Activated CD8-positive, alpha-beta T cell treated with anti-CD3 and anti-CD28 coated beads, Interleukin-2, amount 10 ng/mL, durations not matched to agents 7 days and 5 days (primary cell): ENCODE results near the gene TRIM9. TPM values are rescaled to one million over a fixed set of nuclear protein-coding genes. Genes with fewer than 3 reads are reported as not detected.

Experiments used
- ATAC-seq: fragments of 150-1000 bp; cut with Tn5 transposase; one replicate; pipeline ENCODE4 v1.10.0; 2021; ENCODE audit warnings: moderate library complexity
- CTCF ChIA-PET: fragments of 350-600 bp; sonication (Branson Sonifier 250); formaldehyde crosslinking; loops from one replicate; lab custom pipeline; 2021; ENCODE audit warnings: antibody characterized with exemption; lab: Charles Lee
- POLR2A ChIA-PET: fragments of 350-600 bp; sonication (Branson Sonifier 250); formaldehyde crosslinking; loops from one replicate; lab custom pipeline; 2021; ENCODE audit warnings: antibody characterized with exemption; lab: Charles Lee
- DNase-seq: peaks from one replicate; pipeline ENCODE4 v3.0.0-alpha.2; 2020
- H3K27ac Mint-ChIP-seq: one replicate; pipeline ENCODE4 v1.8.0; 2021; ENCODE audit warnings: mild to moderate bottlenecking, mixed read lengths
- H3K27me3 Mint-ChIP-seq: one replicate; pipeline ENCODE4 v1.8.0; 2021; ENCODE audit warnings: low read depth, mixed read lengths
- H3K36me3 Mint-ChIP-seq: one replicate; pipeline ENCODE4 v1.8.0; 2021; ENCODE audit warnings: low read depth, mixed read lengths
- H3K4me1 Mint-ChIP-seq: one replicate; pipeline ENCODE4 v1.8.0; 2021; ENCODE audit warnings: low read depth, mixed read lengths
- H3K4me3 Mint-ChIP-seq: one replicate; pipeline ENCODE4 v1.8.0; 2021; ENCODE audit warnings: mild to moderate bottlenecking, mixed read lengths
- H3K9me3 Mint-ChIP-seq: one replicate; pipeline ENCODE4 v1.8.0; 2022; ENCODE audit warnings: mixed read lengths; ENCODE audit not compliant: insufficient read depth
- total RNA-seq, 2 experiments: library from RNA; stranded (reverse); gene quantifications; one replicate each; pipeline ENCODE4 v1.2.3, GENCODE V29; 2021

The TRIM9 gene
- total RNA-seq, 2 experiments from 2014 or later: 0.63 to 0.73 TPM

DNA sequence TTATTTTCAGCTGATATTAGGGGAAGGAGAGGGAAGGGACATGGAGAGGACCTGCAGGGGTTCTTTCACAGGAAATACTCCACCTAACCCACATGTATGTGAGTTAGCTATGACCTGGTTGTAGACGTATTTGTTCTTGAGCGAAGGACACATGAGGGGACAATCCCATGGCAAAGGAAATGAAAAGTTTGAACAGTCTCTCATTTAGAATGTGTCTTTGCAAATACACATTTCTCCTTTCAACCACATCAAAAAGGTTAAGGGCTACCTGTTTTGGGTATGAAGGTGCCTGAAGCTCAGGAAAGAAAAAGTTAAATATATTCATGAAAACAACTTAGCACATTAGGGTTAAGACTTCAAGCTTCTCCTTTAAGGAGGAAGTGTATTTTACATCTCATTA, 158.0 kb downstream of the TRIM9 start:
- ChIA-PET CTCF (no interaction called here), POLR2A (no interaction called here)
- Mint-ChIP-seq H3K36me3 (no peaks in the 10 kb centered on the region), H3K27me3 (peaks cover 18% of the 10 kb centered on the region), H3K4me3 (no peak overlapping the region), H3K27ac (no peak overlapping the region), H3K4me1 (peaks cover 4% of the 10 kb centered on the region), H3K9me3 (no peaks in the 10 kb centered on the region)
- ATAC-seq (no peak), DNase-seq (no peak)

DNA sequence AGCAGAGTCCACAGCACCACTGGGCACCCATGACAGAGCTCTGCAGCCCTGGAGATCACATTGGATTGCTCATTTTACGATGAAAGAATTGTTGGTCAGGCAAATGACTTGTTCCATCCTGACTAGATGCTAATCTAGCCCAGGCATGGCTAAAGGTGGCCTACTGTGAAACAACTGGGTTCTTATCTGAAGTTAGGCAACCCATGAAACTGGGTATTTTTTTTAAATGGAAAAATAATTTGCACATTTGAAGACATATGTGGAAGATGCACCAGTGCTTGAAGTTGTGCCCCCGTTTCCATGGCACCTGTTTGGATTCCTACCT, 158.9 kb downstream of the TRIM9 start:
- no peak overlapping the region for H3K4me3 Mint-ChIP-seq
- no peaks in the 10 kb centered on the region for H3K9me3 Mint-ChIP-seq
- peaks cover 4% of the 10 kb centered on the region for H3K4me1 Mint-ChIP-seq
- POLR2A ChIA-PET: no interaction called here
- H3K27ac Mint-ChIP-seq: no peak overlapping the region
- no peak for DNase-seq
- H3K36me3 Mint-ChIP-seq: no peaks in the 10 kb centered on the region
- CTCF ChIA-PET: no interaction called here
- ATAC-seq: no peak
- peaks cover 15% of the 10 kb centered on the region for H3K27me3 Mint-ChIP-seq

GRCh38 chr14:50935126-50936015, 159.5 kb downstream of the TRIM9 start:
- no peak overlapping the region for H3K27ac Mint-ChIP-seq
- H3K4me1 Mint-ChIP-seq: peaks cover 4% of the 10 kb centered on the region
- no peaks in the 10 kb centered on the region for H3K36me3 Mint-ChIP-seq
- H3K9me3 Mint-ChIP-seq: no peaks in the 10 kb centered on the region
- ChIA-PET CTCF (no interaction called here), POLR2A (no interaction called here)
- DNase-seq (no peak), ATAC-seq (no peak)
- no peak overlapping the region for H3K4me3 Mint-ChIP-seq
- H3K27me3 Mint-ChIP-seq: peaks cover 12% of the 10 kb centered on the region

DNA sequence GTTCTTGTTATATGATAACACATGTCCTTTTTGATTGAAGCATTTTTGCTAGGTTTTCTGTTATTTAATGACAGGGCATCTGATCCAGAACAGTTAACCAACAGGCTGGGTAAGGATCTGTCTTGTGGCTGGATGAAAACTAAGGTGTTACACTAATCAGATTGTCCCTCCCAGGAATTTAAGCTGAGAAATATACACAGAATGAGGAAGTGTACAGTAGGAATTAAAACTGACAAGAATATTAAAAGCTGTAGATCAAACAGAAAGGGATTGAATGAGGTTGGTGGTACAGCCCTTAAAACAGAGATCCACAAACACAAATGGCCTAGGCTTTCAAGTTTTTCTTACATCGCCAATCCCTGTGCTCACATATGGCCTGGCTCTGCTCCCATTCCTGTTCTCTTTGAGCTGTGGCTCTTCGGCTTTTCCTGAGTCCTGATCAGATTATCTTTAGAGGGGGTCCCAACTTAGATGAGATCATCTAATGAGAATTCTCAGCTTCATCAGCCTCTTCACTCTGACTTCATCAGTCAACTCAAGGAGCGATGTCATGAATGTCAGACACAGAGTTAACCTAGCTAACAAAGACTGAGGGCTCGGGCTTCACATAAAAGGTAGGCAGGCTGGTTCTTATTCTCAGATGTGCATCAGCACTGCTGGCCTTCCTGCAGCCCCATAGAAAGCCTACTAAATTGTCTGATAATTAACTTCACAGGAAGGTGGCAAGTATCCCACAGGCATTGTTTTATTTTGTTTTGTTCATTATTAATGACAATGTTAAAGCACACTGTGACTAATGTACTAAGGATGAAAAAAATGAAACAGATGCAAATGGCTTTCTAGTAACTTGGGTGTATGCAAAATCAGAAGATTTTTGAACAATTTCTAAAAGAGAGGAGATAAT, 162.1 kb downstream of the TRIM9 start:
- Mint-ChIP-seq H3K27ac (no peak overlapping the region), H3K4me1 (peaks cover 4% of the 10 kb centered on the region), H3K9me3 (no peaks in the 10 kb centered on the region), H3K36me3 (no peaks in the 10 kb centered on the region), H3K4me3 (no peak overlapping the region), H3K27me3 (peaks cover 11% of the 10 kb centered on the region)
- ChIA-PET POLR2A (no interaction called here), CTCF (interaction anchor here (1.2 kb wide), 1 partner anchor 350 kb away, joined by 3 read pairs; no protein-coding TSS in a partner anchor)
- DNase-seq (no peak), ATAC-seq (no peak)

DNA sequence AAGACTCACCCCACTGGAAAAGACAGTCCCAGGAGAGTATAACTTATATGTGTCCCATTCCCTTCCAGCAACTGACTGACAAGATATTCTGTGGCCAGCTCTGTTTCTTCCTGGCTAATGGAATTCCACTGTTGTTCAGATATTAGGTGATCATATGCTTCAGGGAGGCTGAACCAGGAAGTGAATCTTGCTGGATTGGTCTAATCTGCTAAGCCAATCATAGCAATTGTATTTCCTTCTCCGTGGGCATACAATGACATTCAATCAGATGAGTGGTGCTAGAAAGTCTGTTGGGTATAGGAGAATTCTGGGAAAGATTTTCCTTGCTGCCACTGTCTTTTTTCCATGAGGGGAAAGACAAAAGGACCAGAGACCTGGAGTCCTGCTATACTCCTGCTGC, 162.7 kb downstream of the TRIM9 start:
- Mint-ChIP-seq H3K27ac (no peak overlapping the region), H3K36me3 (no peaks in the 10 kb centered on the region), H3K4me1 (peaks cover 4% of the 10 kb centered on the region), H3K27me3 (peaks cover 8% of the 10 kb centered on the region), H3K9me3 (no peaks in the 10 kb centered on the region), H3K4me3 (no peak overlapping the region)
- ChIA-PET POLR2A (no interaction called here), CTCF (no interaction called here)
- DNase-seq (no peak), ATAC-seq (no peak)

DNA sequence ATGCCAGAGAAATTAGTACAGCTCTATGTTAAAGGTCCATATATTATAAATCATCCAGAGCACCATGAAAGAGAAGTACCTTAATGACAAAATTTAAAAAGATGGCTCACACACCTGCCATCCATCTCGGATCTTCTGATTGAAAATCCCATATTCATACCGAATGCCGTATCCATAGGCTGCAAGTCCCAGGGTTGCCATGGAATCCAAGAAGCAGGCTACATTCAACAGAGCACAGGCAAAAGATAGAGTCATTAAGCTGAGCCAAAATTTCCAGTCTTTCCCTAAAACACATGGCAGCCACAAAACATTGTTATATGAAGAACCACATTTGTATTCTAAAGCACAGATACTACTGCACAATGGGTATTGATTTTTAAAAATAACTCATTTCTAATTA, 163.3 kb downstream of the TRIM9 start:
- Mint-ChIP-seq H3K27me3 (peaks cover 8% of the 10 kb centered on the region), H3K4me3 (no peak overlapping the region), H3K27ac (no peak overlapping the region), H3K4me1 (peaks cover 3% of the 10 kb centered on the region), H3K9me3 (no peaks in the 10 kb centered on the region), H3K36me3 (no peaks in the 10 kb centered on the region)
- ATAC-seq (no peak), DNase-seq (no peak)
- ChIA-PET CTCF (no interaction called here), POLR2A (no interaction called here)

DNA sequence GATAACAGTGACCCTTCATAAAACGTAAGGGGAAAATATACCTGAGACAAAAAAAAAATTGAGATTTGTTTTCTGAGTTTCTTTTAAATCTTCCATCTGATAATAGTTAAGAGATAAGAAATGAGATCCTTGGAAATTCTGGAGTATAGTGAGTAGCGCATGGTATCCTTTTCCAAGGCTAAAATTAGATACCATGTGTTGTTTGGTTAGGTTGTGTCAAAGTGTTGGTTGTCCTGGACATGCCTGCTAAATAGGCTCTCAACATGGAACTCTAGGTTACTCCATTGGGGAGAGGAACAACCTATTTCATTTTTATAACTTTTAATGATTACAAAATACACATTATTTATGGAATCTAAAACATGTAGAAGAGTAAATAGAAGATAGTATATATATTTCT, 165.4 kb downstream of the TRIM9 start:
- ATAC-seq (no peak), DNase-seq (no peak)
- ChIA-PET CTCF (no interaction called here), POLR2A (no interaction called here)
- Mint-ChIP-seq H3K4me3 (no peak overlapping the region), H3K36me3 (no peaks in the 10 kb centered on the region), H3K27ac (no peak overlapping the region), H3K27me3 (peaks cover 7% of the 10 kb centered on the region), H3K9me3 (no peaks in the 10 kb centered on the region), H3K4me1 (peaks cover 3% of the 10 kb centered on the region)

DNA sequence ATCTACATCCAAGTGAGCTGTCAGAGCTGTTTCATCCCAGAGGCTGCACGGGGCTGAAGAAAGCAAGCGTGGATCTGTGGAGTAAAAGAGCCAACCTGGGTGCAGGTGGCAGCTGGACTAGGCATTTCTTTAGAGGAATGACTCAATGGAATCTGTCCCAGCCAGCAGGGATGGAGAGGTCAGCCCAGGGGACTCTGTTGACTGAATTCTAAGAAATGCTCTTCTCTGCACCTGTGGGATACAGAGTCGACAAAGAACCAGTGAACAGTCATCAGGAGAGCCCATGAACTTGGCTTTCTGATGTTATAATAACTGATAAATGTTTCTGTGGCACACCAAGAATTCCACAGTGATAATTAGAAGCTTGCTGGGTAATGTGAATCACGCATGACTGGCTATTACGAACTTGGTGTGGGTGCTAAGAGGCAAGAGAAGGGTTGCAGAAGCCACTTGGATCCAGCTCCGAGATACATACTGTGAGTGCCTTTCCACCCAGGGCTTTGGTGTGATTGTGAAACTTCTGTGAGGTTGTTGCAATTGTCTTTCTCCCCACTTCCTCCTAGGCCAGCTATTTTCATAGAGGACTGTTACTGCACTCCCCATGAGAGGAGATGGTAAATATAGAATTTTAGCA, 166.8 kb downstream of the TRIM9 start:
- Mint-ChIP-seq H3K36me3 (no peaks in the 10 kb centered on the region), H3K4me3 (no peak overlapping the region), H3K27me3 (peaks cover 7% of the 10 kb centered on the region), H3K27ac (no peak overlapping the region), H3K4me1 (peaks cover 3% of the 10 kb centered on the region), H3K9me3 (no peaks in the 10 kb centered on the region)
- DNase-seq (no peak), ATAC-seq (no peak)
- ChIA-PET CTCF (no interaction called here), POLR2A (no interaction called here)

DNA sequence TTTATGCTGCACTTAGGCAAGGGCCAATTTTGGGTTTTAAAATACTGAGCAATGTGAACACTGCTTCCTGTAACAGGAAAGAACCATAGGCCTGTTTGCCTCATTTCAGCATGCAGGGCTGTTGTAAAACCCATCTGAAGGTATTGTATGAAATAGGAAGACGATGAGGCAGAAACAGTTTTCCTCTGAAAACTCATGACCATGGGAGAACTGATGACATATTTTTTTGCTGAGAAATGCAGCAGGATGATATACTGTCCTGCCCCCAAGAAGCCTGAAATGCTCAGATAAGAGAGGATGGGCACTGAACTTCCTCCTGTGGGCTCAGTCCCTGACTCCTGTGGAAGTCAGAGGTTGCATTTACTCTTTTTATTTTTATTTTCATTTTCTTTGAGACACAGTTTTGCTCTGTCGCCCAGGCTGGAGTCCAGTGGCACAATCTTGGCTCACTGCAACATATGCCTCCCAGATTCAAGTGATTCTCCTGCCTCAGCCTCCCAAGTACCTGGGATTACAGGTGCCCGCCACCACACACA, 168.0 kb downstream of the TRIM9 start:
- DNase-seq: no peak
- H3K27me3 Mint-ChIP-seq: peaks cover 8% of the 10 kb centered on the region
- CTCF ChIA-PET: no interaction called here
- no peak overlapping the region for H3K4me3 Mint-ChIP-seq
- H3K9me3 Mint-ChIP-seq: no peaks in the 10 kb centered on the region
- H3K27ac Mint-ChIP-seq: no peak overlapping the region
- H3K4me1 Mint-ChIP-seq: peaks cover 3% of the 10 kb centered on the region
- ATAC-seq: no peak
- no peaks in the 10 kb centered on the region for H3K36me3 Mint-ChIP-seq
- POLR2A ChIA-PET: no interaction called here
